ENCODE measurements around the gene PSMG4. TPM values are rescaled to one million over a fixed set of nuclear protein-coding genes. Genes with fewer than 3 reads are reported as not detected.

The PSMG4 gene
- total and polyA plus RNA-seq, 2 donors (not counting 3 experiments of a cell fraction or from before 2014, with no cell fraction given), result 31.4 to 46.0 TPM

GRCh38 chr6:3310051-3310448, 51.3 kb downstream of the PSMG4 start:
- intact Hi-C loops (cut with micrococcal nuclease), result no loop called here
- DNase-seq (ENCODE audit: low read depth, low spot score), result no peak
- no peak overlapping the region for H3K4me2 ChIP-seq (ENCODE audit: insufficient read depth, low read length)

More at GRCh38 chr6:3310051-3310448, 51.3 kb downstream of the PSMG4 start:
- Histone ChIP-seq H3K27me3 (ENCODE audit: control insufficient read depth in 2 of 2, insufficient read depth in 2 of 2, low read length in 2 of 2) (no peaks in the 10 kb centered on the region), H3K79me2 (ENCODE audit: control insufficient read depth, insufficient read depth, low read length) (no peaks in the 10 kb centered on the region), H2AFZ (ENCODE audit: low read depth, low read length) (no peak overlapping the region), H4K20me1 (replicated peaks; ENCODE audit: control insufficient read depth, extremely low read depth, insufficient read depth, low read length) (no peaks in the 10 kb centered on the region), H3K27ac (ENCODE audit: insufficient read depth, low read depth, low read length) (no peak overlapping the region), H3K4me3 (replicated peaks in 1 of 3; ENCODE audit: insufficient read depth in 1 of 3, low read depth in 1 of 3, low read length in 3 of 3) (no peak overlapping the region), H3K9ac (replicated peaks; ENCODE audit: extremely low read depth, insufficient read depth, low read length) (no peak overlapping the region), H3K9me1 (replicated peaks; ENCODE audit: control insufficient read depth, extremely low read depth, insufficient read depth, low read length) (no peaks in the 10 kb centered on the region), H3K36me3 (ENCODE audit: control insufficient read depth in 2 of 2, extremely low read depth in 1 of 2, insufficient read depth in 2 of 2, low read length in 2 of 2) (peaks cover 0 to 1% of the 10 kb centered on the region in 2 experiments), H3K4me1 (ENCODE audit: control insufficient read depth, extremely low read depth, insufficient read depth, low read length) (no peaks in the 10 kb centered on the region), H3K9me3 (replicated peaks; ENCODE audit: control insufficient read depth, insufficient read depth, low read length) (no peaks in the 10 kb centered on the region)
- CTCF ChIA-PET, result interaction anchor here (1.1 kb wide), 1 partner anchor 101 kb away, joined by 4 read pairs; no protein-coding TSS in a partner anchor
- TF ChIP-seq MAX (IDR thresholded peaks at IDR 0.05; ENCODE audit: insufficient read depth, insufficient read length) (no peak), MYC (IDR thresholded peaks at IDR 0.05; ENCODE audit: low read depth, low read length) (no peak), EZH2 (IDR thresholded peaks at IDR 0.05; ENCODE audit: borderline replicate concordance, low read depth, low read length, severe bottlenecking) (no peak), FOS (IDR thresholded peaks at IDR 0.05; ENCODE audit: borderline replicate concordance, insufficient read depth, low read length) (no peak), GATA2 (IDR thresholded peaks at IDR 0.05; ENCODE audit: insufficient read depth, insufficient read length, low read depth, low read length) (no peak), POLR2A (IDR thresholded peaks at IDR 0.05; ENCODE audit: low read depth, low read length) (no peak), POLR2AphosphoS5 (IDR thresholded peaks at IDR 0.05; ENCODE audit: insufficient read depth, low read depth, low read length) (no peak), JUN (IDR thresholded peaks at IDR 0.05; ENCODE audit: borderline replicate concordance, insufficient read depth, insufficient read length, low read depth) (no peak)
- TF ChIP-seq, protein P1, sequence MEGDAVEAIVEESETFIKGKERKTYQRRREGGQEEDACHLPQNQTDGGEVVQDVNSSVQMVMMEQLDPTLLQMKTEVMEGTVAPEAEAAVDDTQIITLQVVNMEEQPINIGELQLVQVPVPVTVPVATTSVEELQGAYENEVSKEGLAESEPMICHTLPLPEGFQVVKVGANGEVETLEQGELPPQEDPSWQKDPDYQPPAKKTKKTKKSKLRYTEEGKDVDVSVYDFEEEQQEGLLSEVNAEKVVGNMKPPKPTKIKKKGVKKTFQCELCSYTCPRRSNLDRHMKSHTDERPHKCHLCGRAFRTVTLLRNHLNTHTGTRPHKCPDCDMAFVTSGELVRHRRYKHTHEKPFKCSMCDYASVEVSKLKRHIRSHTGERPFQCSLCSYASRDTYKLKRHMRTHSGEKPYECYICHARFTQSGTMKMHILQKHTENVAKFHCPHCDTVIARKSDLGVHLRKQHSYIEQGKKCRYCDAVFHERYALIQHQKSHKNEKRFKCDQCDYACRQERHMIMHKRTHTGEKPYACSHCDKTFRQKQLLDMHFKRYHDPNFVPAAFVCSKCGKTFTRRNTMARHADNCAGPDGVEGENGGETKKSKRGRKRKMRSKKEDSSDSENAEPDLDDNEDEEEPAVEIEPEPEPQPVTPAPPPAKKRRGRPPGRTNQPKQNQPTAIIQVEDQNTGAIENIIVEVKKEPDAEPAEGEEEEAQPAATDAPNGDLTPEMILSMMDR (IDR thresholded peaks at IDR 0.05; ENCODE audit: extremely low read depth in 1 of 2, insufficient read depth in 1 of 2, low read depth in 1 of 2, low read length in 2 of 2), result no peak
- BruUV-seq (replicated peaks), result no TSS peak
- FAIRE-seq, result no peak
- dilution Hi-C loops (cut with MboI; ENCODE audit: extremely low pct_ligation_motif_present, low sequenced_read_pairs), result no loop called here
- POLR2A ChIA-PET, result no interaction called here
